ENCODE results near the gene MYO9B.

The MYO9B gene

DNA sequence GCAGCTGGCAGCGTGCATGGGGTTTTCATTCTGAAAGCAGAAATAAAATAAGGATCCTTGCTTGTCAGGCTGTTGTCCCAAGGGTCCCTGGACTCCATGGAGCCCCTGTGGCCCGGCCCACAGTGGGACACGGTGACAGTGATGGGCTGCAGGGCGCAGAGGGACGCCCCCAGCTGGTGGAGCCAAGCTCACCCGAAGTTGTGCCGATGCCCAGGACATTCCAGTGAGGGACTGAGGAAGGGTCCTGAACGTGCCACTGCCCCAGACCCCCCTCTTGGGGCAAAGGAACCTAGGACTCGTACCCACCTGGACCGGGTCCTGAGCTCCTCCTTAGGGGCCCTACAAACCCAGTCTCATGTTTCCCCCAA is 35.0 kb downstream of the MYO9B start:
- Mint-ChIP-seq H3K4me3 (no peak overlapping the region), H3K36me3 (ENCODE audit: low read depth) (peaks cover 22% of the 10 kb centered on the region), H3K4me1 (peaks cover 14% of the 10 kb centered on the region), H3K9me3 (no peaks in the 10 kb centered on the region), H3K27ac (no peak overlapping the region), H3K27me3 (ENCODE audit: low read depth) (no peaks in the 10 kb centered on the region)
- TF ChIP-seq, protein P1, sequence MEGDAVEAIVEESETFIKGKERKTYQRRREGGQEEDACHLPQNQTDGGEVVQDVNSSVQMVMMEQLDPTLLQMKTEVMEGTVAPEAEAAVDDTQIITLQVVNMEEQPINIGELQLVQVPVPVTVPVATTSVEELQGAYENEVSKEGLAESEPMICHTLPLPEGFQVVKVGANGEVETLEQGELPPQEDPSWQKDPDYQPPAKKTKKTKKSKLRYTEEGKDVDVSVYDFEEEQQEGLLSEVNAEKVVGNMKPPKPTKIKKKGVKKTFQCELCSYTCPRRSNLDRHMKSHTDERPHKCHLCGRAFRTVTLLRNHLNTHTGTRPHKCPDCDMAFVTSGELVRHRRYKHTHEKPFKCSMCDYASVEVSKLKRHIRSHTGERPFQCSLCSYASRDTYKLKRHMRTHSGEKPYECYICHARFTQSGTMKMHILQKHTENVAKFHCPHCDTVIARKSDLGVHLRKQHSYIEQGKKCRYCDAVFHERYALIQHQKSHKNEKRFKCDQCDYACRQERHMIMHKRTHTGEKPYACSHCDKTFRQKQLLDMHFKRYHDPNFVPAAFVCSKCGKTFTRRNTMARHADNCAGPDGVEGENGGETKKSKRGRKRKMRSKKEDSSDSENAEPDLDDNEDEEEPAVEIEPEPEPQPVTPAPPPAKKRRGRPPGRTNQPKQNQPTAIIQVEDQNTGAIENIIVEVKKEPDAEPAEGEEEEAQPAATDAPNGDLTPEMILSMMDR (IDR thresholded peaks at IDR 0.05; ENCODE audit: unreplicated experiment in 3 of 3): no peak

DNA sequence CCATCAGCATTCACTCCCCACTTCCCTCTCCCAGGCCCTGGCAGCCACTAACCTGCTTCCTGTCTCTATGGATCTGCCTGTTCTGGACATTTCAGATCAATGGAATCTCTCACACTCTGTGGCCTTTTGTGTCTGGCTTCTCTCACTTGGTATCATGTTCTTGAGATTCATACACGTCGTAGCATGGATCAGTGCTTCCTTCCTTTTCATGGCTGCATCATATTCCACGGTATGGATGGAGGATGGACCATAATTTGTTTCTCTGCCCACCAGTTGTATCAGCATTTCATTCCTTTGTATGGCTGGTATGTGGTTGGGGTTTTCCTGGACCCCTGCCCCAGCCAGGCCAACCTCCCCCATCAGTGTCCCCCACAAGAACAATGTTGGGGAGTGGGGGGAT is 36.2 kb downstream of the MYO9B start:
- Mint-ChIP-seq H3K4me3 (no peak overlapping the region), H3K27me3 (ENCODE audit: low read depth) (no peaks in the 10 kb centered on the region), H3K27ac (no peak overlapping the region), H3K4me1 (peaks cover 14% of the 10 kb centered on the region), H3K9me3 (no peaks in the 10 kb centered on the region), H3K36me3 (ENCODE audit: low read depth) (peaks cover 16% of the 10 kb centered on the region)
- TF ChIP-seq, protein P1 (IDR thresholded peaks at IDR 0.05; ENCODE audit: unreplicated experiment in 3 of 3): no peak

DNA sequence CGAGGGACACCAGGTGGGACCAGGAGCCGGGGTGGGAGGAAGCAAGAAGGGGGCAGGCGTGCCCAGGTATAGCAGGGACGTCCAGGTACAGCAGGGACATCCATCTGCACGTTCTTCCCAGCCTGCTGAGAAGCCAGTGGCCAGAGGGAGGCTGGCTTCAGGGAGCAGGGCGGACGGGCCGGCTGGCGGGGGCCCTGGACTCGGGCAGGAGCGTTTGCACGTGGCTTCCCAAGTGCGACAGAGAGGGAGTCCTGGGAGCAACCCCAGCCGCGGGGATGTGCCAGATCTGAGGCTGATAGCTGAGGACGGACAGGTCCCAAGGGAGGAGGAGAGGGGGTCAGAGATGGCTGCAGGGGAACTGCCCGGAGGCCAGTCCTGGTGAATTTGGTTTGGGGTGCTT is 36.7 kb downstream of the MYO9B start:
- no peak overlapping the region for H3K27ac Mint-ChIP-seq
- H3K4me3 Mint-ChIP-seq: no peak overlapping the region
- H3K9me3 Mint-ChIP-seq: no peaks in the 10 kb centered on the region
- H3K27me3 Mint-ChIP-seq (ENCODE audit: low read depth): no peaks in the 10 kb centered on the region
- H3K36me3 Mint-ChIP-seq (ENCODE audit: low read depth): peaks cover 16% of the 10 kb centered on the region
- H3K4me1 Mint-ChIP-seq: peaks cover 14% of the 10 kb centered on the region
- TF ChIP-seq, protein P1 (IDR thresholded peaks at IDR 0.05; ENCODE audit: unreplicated experiment in 3 of 3): no peak

DNA sequence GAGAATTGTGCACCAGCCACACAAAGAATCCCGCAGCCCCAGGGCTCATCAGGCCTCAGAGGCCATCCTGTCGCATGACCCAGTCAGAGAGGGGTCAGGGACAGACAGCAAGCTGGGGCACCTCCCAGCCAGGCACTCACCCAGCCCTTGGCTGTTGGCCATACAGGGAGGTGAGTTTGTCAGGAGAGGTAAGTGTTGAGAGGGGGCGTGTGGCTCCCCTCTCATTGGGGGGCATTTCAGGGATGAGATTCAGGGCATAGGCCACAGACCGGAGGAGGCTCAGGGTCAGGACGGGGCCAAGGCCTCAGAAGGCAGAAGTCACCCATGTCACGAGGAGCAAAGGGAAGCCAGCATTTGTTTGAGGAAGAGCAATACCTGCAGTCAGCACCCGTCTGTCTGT is 37.1 kb downstream of the MYO9B start:
- Mint-ChIP-seq H3K4me1 (peaks cover 14% of the 10 kb centered on the region), H3K27ac (no peak overlapping the region), H3K36me3 (ENCODE audit: low read depth) (peaks cover 16% of the 10 kb centered on the region), H3K27me3 (ENCODE audit: low read depth) (no peaks in the 10 kb centered on the region), H3K4me3 (no peak overlapping the region), H3K9me3 (no peaks in the 10 kb centered on the region)
- TF ChIP-seq, protein P1 (IDR thresholded peaks at IDR 0.05; ENCODE audit: unreplicated experiment in 3 of 3): no peak

DNA sequence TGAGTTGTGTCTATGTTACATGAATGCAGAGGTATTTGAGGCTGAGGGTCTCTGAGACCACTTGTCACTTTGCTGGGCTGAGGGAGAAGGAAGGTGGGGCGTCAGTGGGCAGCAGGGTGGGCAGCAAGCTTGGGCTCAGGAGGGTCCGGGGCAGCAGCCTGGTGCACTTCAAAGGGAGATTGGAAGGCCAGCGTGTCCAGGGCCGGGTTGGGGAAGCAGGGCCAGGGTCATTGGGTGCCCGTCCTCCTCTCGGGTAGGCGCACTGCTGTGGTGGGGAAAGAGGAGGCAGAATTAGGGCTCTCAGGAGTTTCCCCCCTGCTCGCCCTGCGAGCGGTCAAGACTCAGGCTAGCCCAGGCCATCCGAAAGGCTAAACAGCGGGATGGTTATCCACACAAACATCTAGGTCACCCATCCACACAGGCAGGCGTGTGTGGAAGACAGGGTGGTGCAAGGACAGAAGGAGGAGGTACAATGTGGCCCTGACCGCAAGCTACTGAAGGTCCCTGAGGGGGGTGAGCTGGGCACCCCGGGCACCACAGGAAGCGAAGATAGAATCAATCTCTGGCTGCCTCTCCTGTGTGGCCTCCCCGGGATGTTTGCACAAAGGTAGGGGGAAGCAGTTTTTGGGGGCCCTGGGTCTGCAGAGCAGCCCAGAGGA is 37.7 kb downstream of the MYO9B start:
- H3K9me3 Mint-ChIP-seq: no peaks in the 10 kb centered on the region

More for the DNA sequence above, 37.7 kb downstream of the MYO9B start:
- TF ChIP-seq, protein P1 (IDR thresholded peaks at IDR 0.05; ENCODE audit: unreplicated experiment in 3 of 3): no peak
- Mint-ChIP-seq H3K27me3 (ENCODE audit: low read depth) (no peaks in the 10 kb centered on the region), H3K4me1 (peaks cover 14% of the 10 kb centered on the region), H3K4me3 (no peak overlapping the region), H3K36me3 (ENCODE audit: low read depth) (peaks cover 16% of the 10 kb centered on the region), H3K27ac (peak overlapping the region in 1 of 3 experiments; percentile 3)

Data from nephron (organoid).